Measurements from ENCODE around the gene GNPTG.
"Not testable (repeated sequence)": the region's sequence is repeated elsewhere in the genome, so short reads cannot be mapped to it uniquely, and the experiment has no call there.

Gene GNPTG

GRCh38 chr16:1319041-1319440 is 32.7 kb upstream of the GNPTG start:
- DNase-seq (ENCODE audit: low spot score) = no peak

DNA sequence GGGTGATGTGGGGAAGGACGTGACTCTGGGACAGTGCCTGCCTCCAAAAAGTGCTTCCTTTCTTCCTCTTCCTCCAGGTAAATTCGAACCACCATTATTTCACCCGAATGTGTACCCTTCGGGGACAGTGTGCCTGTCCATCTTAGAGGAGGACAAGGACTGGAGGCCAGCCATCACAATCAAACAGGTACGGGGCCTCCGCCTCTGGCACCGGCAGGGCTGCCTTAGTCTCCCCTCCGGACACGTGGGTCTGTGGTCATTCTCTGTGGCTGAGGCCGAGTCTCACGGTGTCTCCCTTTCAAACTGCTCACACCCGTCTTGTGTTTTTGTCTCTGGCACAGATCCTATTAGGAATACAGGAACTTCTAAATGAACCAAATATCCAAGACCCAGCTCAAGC is 31.6 kb upstream of the GNPTG start:
- no peak for DNase-seq (ENCODE audit: low spot score)

DNA sequence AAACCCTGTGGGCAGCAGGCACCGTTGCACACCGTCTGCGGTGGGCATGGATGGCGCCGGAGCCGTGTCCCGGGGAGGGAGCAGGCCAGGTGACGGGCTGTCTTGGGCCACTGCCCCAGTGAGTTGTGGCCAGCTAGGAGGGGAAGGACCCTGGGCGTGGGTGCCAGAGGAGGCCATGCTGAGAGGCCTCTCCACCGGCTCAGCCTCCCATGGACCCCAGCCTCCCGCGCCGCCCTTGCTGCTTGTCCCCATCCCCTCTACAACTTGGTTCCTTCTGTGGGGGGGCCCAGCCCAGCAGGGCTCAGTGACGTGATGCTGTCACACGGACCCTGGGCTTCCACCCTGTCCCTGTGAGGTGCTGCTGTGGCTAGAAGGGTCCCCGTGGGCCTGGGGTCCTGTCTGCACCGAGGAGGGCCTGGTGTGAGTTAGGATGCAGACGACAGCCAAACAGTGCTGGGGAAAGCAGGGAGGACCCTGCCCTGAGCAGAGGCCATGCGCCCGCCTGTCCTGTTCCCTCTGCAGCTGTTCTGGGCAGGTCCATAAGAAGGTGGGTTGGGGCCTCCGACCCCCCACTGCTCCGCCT is 31.0 kb upstream of the GNPTG start:
- DNase-seq (ENCODE audit: low spot score) = no peak

DNA sequence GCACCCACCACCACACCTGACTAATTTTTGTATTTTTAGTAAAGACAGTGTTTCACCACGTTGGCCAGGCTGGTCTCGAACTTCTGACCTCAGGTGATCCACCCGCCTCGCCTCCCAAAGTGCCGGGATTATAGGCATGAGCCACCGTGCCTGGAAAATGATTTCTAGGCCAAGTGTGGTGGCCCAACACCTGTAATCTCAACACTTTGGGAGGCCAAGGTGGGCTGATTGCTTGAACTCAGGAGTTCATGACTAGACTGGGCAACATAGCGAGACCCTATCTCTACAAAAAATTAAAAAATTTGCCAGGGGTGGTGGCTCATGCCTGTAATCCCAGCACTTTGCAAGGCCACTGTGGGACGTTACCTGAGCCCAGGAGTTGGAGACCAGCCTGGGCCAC is 29.3 kb upstream of the GNPTG start:
- no peak for DNase-seq (ENCODE audit: low spot score)

GRCh38 chr16:1323296-1324239 is 28.2 kb upstream of the GNPTG start:
- DNase-seq (ENCODE audit: low spot score) = peak; percentile 62

DNA sequence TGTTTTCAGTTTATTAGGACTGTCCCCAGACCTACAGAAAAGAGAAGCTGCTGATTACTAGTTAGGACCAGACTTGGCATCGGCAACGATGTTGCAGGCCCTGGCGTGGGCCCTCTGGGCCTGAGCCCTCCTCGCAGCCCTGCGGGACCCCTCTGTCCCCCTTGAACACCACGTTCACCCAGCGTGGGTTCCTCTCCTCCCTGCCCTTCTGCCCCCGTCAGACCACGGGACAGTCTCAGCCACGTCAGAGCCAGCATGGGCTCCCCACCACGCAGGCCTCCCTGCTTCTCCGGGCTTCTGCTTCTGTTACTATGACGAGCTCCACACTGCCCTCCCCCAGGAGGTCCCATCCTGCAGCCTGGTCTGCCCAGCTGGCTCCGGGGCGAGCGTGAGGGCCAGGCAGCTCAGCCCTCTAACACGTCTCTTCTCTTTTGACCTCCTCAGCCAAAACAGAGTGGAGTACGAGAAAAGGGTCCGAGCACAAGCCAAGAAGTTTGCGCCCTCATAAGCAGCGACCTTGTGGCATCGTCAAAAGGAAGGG is 27.4 kb upstream of the GNPTG start:
- DNase-seq (ENCODE audit: low spot score) = no peak

- DNase-seq (ENCODE audit: low spot score) = no peak
These were observed 26.5 kb upstream of the GNPTG start for GRCh38 chr16:1325261-1325660.

DNA sequence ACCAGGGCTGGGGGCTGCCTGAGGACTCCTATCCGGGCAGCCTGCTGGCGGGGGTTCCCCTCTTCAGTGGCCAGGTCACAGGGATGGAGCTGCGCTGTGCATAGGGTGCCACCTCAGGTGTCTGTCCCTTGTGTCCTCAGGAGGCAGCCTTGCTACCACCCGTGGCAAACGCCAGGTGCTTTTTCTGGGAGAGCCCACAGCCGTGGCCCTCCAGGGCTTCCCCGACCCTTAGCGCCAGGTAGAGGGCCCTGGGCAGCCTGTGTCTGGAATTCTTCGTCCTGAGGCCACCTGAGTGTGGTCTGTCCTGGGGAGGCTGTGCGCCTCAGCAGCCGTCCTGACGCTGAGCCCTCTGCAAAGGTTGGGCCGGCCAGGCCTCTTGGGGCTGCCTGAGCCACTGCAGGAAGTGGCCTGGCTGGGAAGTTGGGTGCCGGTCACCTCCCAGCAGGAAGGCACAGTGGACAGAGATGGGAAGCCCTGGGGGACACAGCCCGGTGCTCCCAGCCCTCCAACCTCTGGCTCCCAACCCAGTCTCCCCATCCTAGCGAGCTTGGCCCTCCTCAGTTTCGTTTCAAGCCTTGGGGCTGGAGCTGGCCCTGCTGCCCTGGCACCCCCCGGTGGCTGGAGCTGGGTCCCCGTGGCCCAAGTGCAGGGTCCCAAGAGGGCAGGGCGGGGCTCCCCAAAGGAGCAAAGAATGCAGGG is 25.9 kb upstream of the GNPTG start:
- no peak for DNase-seq (ENCODE audit: low spot score)

GRCh38 chr16:1326391-1326790 is 25.3 kb upstream of the GNPTG start:
- DNase-seq (ENCODE audit: low spot score) = no peak

GRCh38 chr16:1326946-1327618 is 24.6 kb upstream of the GNPTG start:
- DNase-seq (ENCODE audit: low spot score) = no peak

- no peak for DNase-seq (ENCODE audit: low spot score)
These were observed 24.1 kb upstream of the GNPTG start for GRCh38 chr16:1327619-1327947.

- DNase-seq (ENCODE audit: low spot score) = not testable (repeated sequence)
These were observed 23.6 kb upstream of the GNPTG start for GRCh38 chr16:1328136-1328535.

DNA sequence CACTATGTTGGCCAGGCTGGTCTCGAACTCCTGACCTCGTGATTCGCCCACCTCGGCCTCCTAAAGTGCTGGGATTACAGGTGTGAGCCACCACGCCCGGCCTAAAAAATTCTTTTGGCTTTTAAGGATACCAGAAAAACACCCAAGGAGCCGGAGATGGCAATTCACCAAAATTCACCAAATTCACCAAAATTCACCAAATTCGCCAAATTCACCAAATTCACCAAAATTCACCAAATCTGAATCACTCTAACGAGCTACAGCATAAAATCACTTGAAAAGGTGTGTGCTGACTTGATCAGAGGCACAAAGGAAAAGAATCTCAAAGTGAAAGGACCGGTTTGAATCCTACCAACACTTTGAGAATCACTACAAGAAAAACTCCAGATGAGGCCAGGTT is 22.8 kb upstream of the GNPTG start:
- not testable (repeated sequence) for DNase-seq (ENCODE audit: low spot score)

GRCh38 chr16:1330260-1330914 is 21.3 kb upstream of the GNPTG start:
- DNase-seq (ENCODE audit: low spot score) = no peak

GRCh38 chr16:1330931-1331711 is 20.6 kb upstream of the GNPTG start:
- no peak for DNase-seq (ENCODE audit: low spot score)

- DNase-seq (ENCODE audit: low spot score) = peak; percentile 64
These were observed 19.8 kb upstream of the GNPTG start for GRCh38 chr16:1331712-1332617.

DNA sequence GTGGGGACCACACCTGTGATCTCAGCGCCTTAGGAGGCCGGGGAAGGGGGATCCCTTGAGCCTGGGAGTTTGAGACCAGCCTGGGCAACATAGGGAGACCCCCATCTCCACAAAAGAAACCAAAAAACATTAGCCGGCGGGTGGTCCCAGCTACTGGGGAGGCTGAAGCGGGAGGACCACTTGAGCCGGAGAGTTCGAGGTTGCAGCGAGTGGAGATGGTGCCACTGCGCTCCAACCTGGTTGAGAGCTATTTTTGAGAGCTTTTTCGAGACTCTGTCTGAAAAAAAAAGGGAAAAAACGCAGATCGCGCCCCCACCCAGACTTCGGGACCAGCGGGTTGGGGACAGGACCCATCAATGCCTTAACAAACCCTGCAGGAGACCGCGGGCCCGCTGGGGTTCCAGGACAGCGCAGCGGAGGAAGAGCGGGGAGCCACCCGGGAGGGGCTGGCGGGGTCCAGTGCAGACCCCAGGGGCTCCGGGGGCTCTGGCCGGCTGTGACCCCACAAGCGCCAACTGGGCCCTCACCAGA is 19.0 kb upstream of the GNPTG start:
- no peak for DNase-seq (ENCODE audit: low spot score)

- DNase-seq (ENCODE audit: low spot score) = peak; percentile 53
These were observed 18.4 kb upstream of the GNPTG start, which contains the start of gene BAIAP3 for GRCh38 chr16:1333149-1333812. Gene BAIAP3 (plus strand): TSS chr16:1333645. CDS start chr16:1338550, 4,905 bp downstream.
